GM21447 (cell line): ENCODE measurements around the gene SELPLG.
A peak's percentile ranks its signal among the peaks of the same experiment; 100 is the strongest.
"Not testable (repeated sequence)": the region's sequence is repeated elsewhere in the genome, so short reads cannot be mapped to it uniquely, and the experiment has no call there.

ENCODE experiments used
- ATAC-seq: cut with Tn5 transposase; IDR thresholded peaks from one replicate; pipeline ENCODE4 v1.9.1; 2021; ENCODE audit not compliant: unreplicated experiment

Gene SELPLG

DNA sequence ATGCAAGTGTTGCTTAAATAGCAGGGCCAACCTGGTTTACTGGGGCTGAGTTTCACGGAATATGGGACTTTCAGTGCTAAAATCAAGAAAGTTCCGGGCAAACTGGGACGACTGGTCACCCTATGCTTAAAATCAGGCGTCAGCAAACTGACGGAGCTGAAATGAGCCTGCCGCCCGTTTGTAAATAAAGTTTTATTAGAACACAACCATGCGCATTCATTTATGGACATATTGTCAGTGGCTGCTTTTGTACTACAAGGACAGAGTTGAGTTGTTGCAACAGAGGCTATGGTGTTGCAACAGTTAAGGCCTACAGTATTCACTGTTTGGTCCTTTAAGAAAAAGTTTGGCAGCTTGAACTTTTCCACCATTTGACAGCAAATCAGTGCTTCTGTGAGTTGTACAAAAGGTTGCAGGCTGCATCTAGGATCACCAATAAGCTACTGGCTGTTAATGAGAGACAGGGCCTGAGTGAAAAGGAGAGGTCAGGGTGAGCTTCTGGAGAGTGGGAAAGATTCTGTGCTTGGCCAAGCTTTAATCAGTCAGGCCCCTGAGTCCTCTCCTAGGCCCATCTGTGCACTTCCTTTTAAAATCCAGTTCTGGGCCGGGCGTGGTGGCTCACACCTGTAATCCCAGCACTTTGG, 13.3 kb downstream of the SELPLG start:
- ATAC-seq = no peak

DNA sequence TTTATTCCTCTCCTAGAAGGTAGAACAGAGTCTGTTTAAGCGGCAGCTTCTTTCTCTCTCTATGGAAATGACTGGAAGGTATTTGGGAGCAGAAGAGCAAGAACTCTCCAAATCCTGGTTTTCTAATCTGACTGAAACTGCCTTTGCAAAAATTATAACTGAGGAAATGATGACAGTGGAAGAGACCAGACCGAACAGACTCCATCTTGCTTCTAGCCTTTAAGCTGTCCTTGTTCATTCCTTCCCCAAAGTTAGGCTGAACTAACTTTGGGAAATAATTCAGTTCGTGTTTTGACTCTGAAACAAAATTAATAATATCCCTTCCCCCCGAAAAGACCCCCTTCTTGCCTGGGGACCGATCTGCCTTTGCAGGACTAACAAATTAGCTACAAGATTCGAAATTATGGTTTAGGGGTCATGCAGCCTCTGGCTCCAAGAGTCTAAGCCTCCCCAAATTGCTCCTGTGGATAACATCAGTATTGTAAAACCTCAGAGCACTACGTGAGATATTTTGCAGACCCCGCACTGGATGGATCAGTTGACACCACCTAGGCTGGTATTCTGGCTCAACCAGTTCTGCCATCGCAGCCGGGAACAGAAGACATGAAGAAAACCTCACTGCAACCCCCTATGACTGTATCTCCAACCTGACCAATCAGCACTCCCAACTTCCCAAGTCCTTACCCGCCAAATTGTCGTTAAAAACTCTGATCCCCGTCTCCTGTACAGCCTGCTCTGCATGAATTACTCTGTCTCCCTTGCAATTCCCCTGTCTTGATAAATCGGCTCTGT, 14.1 kb downstream of the SELPLG start:
- no peak for ATAC-seq

DNA sequence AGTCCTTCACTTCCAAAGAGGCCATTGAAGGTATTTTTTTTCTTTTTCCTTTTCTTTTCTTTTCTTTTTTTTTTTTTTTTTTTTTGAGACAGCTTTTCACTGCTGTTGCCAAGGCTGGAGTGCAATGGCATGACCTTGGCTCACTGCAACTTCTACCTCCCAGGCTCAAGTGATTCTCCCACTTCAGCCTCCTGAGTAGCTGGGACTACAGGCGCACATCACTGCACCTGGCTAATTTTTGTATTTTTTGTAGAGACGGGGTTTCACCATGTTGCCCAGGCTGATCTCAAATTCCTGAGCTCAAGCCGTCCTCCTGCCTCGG, 14.8 kb downstream of the SELPLG start:
- not testable (repeated sequence) for ATAC-seq

DNA sequence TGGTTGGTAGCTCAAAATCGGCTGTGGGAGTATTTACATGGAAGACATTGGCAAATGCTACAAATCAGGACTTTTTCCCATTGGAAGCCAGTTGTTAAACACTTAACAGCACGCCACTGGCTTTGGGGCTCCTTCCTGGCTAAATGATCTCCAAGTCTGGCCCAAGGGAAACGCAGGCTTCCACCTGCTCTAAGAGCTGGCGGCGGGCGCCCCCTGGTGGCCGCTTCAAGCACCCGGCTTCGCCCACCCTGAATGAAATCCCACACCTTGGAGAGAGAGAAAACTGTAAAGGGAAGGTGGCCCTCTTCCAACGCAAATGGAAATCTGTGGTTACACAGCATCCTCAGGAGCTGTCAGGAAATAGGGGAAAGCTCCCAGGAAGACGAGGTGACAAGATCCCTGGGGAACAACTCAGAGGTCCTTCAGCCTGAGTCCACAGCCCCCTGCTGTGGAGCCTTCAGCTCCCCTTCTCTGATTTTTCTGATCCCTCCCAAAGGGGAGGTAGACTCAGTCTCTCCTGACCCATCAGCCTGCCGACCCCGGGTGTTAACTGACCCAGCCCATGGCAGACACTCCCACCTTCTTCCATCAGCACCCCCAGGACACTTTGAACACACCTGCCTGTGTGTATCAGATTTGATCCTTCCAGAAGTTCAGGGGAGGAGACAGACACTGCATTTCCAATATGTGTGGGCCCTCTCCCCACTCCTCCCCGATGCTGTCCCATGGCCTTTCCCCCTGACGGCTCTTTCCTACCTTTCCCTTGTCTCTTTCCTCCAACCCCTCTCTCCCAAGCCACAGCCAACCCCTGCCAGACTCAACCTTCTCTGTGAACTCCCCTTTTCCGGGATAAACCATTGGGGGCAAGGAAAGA, 15.4 kb downstream of the SELPLG start:
- ATAC-seq = no peak

DNA sequence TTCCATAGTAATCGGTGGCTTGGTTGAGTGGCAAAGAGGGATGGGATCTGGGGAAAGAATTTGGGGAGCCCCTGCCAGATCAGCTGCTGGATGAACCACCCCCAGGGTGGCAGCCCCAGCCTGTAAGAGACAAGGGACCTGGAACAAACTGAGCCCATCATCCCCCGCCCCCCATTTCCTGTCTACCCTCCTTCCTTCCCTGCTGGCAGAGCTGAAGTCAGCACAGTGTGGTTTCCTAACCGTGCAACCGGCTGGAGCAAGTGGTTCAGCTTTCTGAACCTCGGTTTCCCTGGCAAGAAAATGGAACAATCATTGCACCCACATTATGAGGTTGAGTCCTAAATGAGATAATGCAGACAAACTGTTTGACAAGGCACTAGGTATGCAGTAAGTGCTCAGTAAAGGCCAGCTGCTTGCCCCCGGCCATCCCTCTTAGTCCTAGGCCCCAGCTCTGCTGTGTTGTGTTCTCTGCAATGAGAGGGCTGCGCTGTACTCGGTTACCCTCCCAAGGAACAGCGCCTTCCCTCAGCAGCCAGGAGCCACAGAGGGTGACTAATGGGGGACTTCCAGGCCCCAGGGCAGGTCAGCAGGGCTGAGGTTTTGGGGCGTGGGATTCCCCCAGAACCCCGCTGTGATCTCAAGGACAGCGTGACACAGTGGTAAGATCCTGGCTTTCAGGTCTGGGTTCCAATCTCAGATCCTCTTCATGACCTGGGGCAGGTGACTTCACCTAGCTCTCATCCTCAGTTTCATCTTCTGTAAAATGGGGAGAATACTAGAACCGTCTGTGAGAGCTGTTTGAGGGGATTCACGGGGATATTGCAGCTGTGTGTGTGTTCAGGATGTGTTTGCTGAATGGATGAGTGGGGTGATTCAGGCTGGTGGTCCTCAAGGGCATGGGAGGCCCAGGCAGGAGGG, 16.5 kb downstream of the SELPLG start:
- peak; percentile 76 for ATAC-seq

DNA sequence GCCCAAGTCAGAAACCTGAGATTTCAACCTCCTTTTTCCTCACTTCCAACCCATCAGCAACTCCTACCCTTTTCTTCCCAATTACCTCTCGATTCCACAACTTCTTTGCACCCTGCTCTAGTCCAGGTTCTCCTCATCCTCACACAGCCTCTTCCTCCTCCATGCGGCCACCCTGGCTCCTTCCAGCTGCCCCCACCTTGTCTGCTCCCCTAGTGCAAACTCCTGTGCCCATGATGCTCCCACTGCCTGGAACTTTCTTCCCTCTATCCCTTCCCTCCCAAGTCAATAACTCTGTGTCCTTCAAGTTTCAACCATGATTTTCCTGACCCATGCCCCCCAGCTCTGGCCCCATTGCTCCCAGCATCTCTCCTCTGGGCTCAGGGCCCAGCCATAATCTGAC, 17.3 kb downstream of the SELPLG start:
- no peak for ATAC-seq

DNA sequence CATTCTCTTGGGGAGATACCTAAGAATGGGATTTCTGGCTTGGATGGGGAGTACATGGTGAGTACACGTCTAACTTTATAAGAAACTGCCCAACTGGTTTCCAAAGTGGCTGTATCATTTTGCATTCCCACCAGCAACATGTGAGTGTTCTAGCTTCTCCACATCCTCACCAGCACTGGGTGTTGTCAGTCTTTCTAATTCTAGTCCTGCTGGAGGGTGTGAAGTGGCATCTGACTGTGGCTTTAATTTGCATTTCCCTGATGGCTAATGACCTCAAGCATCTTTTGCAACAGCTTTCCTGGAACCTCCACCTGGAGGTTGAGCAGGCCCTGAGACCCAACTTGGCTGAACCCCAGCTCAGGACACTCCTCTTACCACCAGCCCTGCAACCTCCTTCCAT, 17.8 kb downstream of the SELPLG start:
- no peak for ATAC-seq

DNA sequence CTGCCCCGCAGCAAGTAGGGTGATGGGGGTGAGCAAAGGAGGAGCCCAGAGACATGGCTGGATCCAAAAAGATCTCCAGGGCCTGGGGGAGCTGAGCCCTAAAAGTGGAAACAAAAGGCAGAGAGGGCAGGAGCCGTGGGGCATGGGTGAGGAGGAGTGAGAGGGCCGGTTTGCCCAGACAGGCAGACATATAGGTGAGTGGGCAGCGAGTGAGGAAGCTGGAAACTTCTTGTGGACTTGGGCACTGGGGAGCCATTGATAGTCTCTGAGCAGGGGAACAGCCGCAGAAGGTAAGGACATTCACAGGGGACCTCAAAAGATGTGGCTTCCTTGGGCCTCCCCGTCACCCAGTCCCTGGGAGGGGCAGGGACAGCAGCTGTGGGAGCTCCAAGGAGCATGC, 19.1 kb downstream of the SELPLG start:
- ATAC-seq = no peak

DNA sequence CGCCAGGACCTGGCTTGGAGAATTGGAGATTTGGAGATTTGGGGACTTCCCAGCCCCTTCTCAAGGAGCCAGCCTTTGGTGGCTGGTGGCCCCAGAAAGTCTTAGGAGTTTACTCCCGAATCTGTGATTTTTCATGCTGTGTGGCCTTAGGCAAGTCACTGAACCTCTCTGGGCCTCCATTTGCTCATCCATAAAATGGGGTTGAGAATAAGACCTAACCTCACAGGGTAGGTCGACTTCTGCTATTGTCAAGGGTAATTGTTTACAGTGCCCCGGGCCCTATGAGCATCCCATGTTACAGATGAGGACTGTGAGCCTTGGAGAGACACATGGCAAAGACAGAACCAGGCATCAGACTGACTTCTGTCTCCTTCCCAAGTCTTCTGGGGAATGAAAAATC, 19.7 kb downstream of the SELPLG start:
- ATAC-seq = no peak

DNA sequence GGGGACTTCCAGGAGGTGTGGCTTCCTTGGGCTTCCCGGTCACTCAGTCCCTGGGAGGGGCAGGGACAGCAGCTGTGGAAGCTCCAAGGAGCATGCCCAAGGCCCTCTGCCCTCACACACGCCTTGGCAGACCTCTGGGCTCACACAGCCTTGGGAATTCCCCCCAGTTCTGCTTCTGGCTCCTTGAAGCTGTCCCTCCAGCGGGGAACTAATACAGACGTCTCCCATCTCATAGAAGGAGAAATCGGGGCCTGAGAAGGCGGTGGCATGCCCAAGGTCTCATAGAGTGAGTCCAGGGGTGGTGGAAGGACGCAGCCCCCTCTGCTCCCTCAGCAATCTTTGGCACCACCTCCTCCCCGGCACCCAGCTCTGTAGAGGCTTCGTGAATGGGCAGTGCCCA, 20.1 kb downstream of the SELPLG start:
- ATAC-seq = no peak

DNA sequence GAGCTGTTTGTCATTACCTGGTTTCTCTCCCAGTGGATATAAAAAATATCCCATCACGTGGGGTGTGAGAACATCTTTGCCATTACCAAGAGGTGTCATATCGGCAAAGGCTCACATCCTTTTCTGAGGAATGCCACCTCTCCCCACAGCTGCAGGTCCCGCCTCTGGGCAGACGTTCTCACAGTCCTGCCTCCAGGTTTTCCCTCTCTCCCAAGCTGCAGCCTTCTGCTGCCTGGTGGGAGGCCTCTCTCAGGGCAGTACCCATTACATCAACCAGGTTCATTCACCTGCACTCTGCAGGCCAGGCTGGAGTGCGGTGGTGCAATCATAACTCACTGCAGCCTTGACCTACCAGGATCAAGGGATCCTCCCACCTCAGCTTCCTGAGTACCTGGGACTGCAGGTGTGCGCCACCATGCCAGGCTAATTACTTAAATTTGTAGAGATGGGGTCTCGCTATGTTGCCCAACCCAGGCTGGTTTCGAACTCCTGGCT, 20.9 kb downstream of the SELPLG start:
- ATAC-seq = no peak

DNA sequence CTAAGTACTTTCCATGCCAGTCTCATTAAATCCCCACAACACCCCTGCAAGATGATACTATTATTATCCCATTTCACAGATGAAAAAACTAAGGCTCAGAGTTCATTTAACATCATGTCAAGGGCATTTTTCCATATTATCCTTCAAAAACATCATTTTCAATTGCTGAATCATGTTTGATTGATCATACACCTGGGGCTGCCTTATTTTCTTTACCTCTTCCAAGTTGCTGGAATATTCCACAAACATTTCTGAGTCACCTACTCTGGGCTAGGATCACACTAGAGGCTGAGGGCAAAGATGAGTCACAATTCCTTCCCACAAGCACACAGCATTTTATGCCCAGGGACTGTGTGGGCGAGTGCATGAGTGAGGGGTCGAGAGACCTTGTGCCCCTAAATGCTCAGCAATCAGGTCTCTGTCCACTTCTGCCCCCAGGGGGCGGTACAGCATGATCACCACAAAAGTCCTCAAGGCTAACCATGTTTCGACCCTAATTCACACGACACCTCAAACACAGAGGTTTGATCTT, 21.7 kb downstream of the SELPLG start:
- no peak for ATAC-seq

DNA sequence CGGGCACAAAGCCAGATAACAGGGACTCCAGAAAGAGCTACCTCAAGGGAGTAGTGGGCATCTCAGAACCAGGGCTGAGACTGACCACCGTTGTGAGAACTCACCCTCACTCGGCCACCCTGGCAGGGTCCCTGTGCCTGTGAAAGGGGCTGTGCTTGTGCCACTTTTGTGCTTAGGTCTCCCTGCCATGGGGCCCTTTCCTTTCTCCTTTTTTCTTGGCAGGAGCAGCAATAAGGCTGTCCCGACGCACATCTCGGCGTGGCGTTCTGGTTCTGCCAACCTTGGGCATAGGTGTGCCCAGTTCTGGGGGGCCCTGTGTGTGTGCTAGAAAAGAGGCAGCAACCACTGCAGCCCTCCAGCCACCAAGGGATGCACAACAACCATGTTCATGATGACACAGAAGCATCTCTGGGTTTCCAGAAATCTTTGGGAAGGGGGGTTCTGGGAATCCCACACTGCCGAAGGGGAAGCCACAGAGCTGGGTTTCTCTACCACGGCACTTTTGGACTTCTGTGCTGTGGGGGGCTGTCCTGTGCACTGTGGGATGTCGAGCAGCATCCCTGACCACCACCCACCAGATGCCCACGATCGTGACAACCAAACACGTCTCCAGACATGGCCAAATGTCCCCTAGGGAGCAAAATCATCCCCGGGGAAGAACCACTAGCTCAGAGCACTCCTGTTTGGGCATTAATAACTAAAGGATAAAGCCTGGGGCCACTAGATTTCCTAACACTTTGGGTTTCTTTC, 22.7 kb downstream of the SELPLG start:
- ATAC-seq = no peak

DNA sequence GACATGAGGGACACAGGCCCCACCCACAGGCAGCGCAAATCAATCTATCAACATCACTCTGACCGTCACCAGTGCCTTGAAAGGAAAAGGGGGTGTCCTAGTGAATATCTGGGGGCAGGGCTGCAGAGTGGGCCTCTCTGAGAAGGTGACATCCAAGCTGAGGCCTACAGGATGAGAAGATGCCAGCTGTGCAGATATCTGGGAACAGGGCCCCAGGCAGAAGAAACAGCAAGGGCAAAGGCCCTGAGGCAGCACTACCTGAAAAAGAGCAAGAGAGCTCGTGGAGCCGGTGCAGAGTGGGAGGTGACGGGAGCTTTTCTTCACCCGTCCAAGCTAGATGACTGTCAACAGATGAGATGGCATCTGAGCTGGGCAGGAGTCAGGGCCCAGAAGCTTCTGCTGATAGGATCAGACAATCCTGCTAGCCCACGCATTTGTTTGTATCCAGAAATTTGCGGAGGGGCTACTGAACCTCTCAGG, 23.3 kb downstream of the SELPLG start:
- no peak for ATAC-seq

DNA sequence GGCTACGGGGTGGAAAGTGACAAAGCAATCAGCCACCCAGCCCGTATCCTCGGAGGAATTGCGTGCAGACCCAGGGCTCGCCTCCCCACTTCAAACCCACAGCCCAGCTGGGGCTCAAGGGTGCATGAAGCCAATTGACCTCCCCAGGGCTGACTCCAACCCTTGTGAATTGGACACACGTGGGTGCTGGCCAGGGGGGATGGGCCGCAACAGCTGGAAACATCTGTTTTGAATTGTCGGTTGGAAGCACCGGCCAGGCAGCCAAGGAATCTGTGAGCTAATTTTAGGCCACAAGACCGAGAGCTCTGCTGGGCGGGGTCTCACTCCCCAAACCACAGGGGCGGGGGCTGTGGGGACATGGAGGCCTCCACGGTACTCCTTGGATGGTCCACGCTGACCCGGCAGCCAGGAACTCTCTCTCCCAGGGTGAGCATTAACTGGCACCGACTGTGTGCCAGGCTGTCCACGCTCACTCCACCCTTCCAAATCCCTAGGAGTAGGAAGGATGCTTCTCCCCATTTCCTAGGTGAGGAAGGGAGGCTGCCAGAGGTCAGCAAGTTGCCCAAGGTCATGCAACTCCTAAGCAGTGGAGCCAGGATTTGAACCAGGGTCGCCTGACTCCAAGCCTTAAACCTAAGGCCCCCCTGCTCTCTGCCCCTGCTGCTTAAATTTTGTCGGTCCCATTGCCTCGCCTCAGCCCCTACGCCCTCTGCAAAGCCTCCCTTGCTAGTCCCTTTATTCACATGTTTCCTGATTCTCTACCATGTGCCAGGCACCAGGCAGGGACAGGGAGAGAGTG, 24.0 kb downstream of the SELPLG start:
- ATAC-seq = no peak

DNA sequence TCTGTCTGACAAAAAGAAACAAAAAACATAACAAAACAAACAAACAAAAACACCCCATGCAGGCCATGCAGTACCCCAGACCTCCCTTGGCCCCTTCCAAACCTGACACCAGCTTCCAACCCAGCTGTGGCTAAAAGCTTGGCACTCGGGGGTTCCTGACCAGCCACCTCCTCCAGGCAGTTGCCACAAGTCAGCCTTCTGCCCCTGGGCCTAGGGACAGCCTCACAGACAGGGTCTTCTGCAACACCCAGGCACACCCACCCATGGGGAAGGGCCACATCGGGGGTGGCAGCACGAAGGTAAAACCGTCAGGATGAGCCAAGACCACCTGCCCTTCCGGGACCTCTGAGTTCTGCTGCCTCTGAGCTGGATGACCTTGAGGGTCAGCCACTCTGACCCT, 25.1 kb downstream of the SELPLG start:
- no peak for ATAC-seq

DNA sequence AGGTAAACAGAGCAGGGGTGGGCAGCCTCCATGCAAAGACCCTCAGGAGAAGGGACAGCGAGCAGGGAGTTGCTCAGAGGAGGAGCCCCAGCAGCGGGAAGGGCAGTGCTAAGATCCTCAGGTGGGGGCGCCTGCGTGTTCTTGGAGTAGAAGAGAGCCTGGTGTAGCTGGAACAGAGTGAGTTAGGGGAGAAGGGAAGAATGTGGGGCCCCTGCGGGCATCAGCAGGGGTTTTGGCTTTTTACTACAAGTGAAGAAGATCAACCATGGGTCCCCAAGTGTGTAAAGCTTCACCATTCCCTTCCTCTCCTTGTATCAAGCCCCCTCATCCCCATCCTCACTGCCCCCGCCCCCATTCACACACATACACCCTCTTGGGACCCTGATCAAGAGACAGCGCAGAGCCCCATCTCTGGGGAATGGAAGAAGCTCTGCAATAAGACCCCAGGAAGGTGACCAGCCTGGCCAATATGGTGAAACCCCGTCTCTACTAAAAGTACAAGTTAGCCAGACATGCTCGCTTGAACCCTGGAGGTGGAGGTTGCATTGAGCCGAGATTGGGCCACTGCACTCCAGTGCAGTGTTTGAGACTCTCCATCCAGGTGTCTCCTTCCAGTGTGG, 25.6 kb downstream of the SELPLG start:
- no peak for ATAC-seq

DNA sequence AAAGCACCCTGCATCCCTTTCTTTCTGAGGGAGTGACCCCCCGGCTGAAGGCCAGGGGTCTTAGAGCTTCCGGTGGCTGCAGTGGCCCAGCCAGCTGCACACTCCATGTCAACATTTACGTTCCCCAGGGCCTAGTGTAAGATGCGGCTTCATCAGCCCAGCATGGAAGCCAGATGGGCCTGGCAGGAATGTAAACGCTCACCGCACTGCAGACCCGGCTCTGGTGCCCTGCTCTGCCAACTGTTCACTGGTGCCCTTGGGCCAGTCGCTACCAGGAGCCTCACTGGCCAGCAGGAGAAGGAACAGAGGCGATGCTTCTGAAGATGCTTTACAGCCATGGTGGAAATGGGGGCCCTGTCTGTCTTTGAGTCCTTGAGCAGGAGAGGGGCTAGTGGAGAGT, 27.2 kb downstream of the SELPLG start:
- no peak for ATAC-seq
